B cell (primary cell): ENCODE data around the gene FAAH. TPM values are rescaled to one million over a fixed set of nuclear protein-coding genes. Genes with fewer than 3 reads are reported as not detected.

ENCODE experiments used
- ATAC-seq: fragments of 200-7000 bp; cut with Tn5 transposase; one replicate; pipeline ENCODE4 v1.10.0; 2021; ENCODE audit warnings: low read depth, mild to moderate bottlenecking, moderate number of reproducible peaks, moderate library complexity
- CTCF ChIA-PET: fragments of 350-600 bp; sonication (Branson Sonifier 250); formaldehyde crosslinking; loops from one replicate; lab custom pipeline; 2021; ENCODE audit warnings: antibody characterized with exemption, inconsistent platforms; lab: Charles Lee
- POLR2A ChIA-PET: fragments of 350-600 bp; sonication (Branson Sonifier 250); formaldehyde crosslinking; loops from one replicate; lab custom pipeline; 2021; ENCODE audit warnings: antibody characterized with exemption; lab: Charles Lee
- DNase-seq: peaks from one replicate; pipeline ENCODE4 v3.0.0; 2013
- H2AFZ ChIP-seq: 2 replicates; pipeline ENCODE4 v1.6.1; 2012; ENCODE audit warnings: mild to moderate bottlenecking, low read depth, low read length; ENCODE audit not compliant: insufficient read depth, poor library complexity, severe bottlenecking
- H3K27ac ChIP-seq, 2 donors: 1 replicate in 1 of 2; 2 replicates in 1 of 2; pipeline ENCODE4 v1.5.1; 2012 to 2013; ENCODE audit warnings: low read length in 2 of 2, mild to moderate bottlenecking in 2 of 2, moderate library complexity in 1 of 2
- H3K27me3 ChIP-seq, 4 experiments: fragments of 200-600 bp in 1 of 4; sonication (generic) in 1 of 4; replicated peaks in 1 of 4; 1 replicate in 2 of 4; 2 replicates in 2 of 4; pipeline versions ENCODE4 v1.6.1 to v1.7.0; 2013 to 2016; ENCODE audit warnings: low read length in 3 of 4, mild to moderate bottlenecking in 2 of 4, mixed read lengths in 1 of 4, moderate library complexity in 1 of 4; ENCODE audit not compliant: insufficient read depth in 4 of 4, control insufficient read depth in 3 of 4; ENCODE audit errors: control extremely low read depth in 1 of 4
- H3K36me3 ChIP-seq, 2 experiments: replicated peaks in 1 of 2; 1 replicate in 1 of 2; 2 replicates in 1 of 2; pipeline versions ENCODE4 v1.6.1 to v1.7.1; 2013; ENCODE audit warnings: low read length in 1 of 2; ENCODE audit not compliant: insufficient read depth in 2 of 2, control insufficient read depth in 1 of 2; ENCODE audit errors: control extremely low read depth in 1 of 2, extremely low read depth in 1 of 2
- H3K4me1 ChIP-seq, 2 donors: fragments of 200-600 bp in 1 of 2; sonication (generic) in 1 of 2; 1 replicate in 1 of 2; 2 replicates in 1 of 2; pipeline versions ENCODE4 v1.5.1 to v1.6.1; 2013 to 2017; ENCODE audit warnings: low read length in 2 of 2; ENCODE audit not compliant: control insufficient read depth in 2 of 2, insufficient read depth in 2 of 2
- H3K4me2 ChIP-seq: replicated peaks from 2 replicates; pipeline ENCODE3; 2012; ENCODE audit warnings: mild to moderate bottlenecking, low read depth, low read length; ENCODE audit not compliant: poor library complexity, severe bottlenecking
- H3K4me3 ChIP-seq, 5 experiments: fragments of 200-600 bp in 1 of 5; sonication (generic) in 1 of 5; 1 replicate in 3 of 5; 2 replicates in 2 of 5; pipeline versions ENCODE4 v1.5.1 to v1.7.0; 2011 to 2016; ENCODE audit warnings: low read length in 4 of 5, mild to moderate bottlenecking in 4 of 5, low read depth in 2 of 5, control low read depth in 1 of 5, moderate library complexity in 1 of 5; ENCODE audit not compliant: insufficient read depth in 1 of 5; ENCODE audit errors: control extremely low read depth in 1 of 5, extremely low read depth in 1 of 5
- H3K79me2 ChIP-seq: fragments of 200-600 bp; sonication (generic); one replicate; pipeline ENCODE4 v1.6.0; 2016; ENCODE audit warnings: low read length; ENCODE audit not compliant: control insufficient read depth, insufficient read depth
- H3K9ac ChIP-seq: fragments of 200-600 bp; sonication (generic); 2 replicates; pipeline ENCODE4 v1.6.1; 2017; ENCODE audit warnings: mild to moderate bottlenecking, low read length, moderate library complexity
- H3K9me3 ChIP-seq, 3 donors: one replicate each; pipeline versions ENCODE4 v1.6.1 to v1.7.1; 2013; ENCODE audit warnings: low read length in 2 of 3; ENCODE audit not compliant: control insufficient read depth in 2 of 3, insufficient read depth in 1 of 3; ENCODE audit errors: control extremely low read depth in 1 of 3
- H4K20me1 ChIP-seq: 2 replicates; pipeline ENCODE4 v1.6.0; 2012; ENCODE audit warnings: mild to moderate bottlenecking, low read length; ENCODE audit not compliant: insufficient read depth, control insufficient read depth, poor library complexity, severe bottlenecking
- H3K27ac Mint-ChIP-seq: one replicate; pipeline ENCODE4 v1.8.0; 2021; ENCODE audit warnings: mixed read lengths
- H3K27me3 Mint-ChIP-seq: one replicate; pipeline ENCODE4 v1.8.0; 2021; ENCODE audit warnings: mixed read lengths
- H3K4me1 Mint-ChIP-seq: one replicate; pipeline ENCODE4 v1.8.0; 2021; ENCODE audit warnings: mixed read lengths
- H3K4me3 Mint-ChIP-seq: one replicate; pipeline ENCODE4 v1.8.0; 2021; ENCODE audit warnings: mixed read lengths
- H3K9me3 Mint-ChIP-seq: one replicate; pipeline ENCODE4 v1.8.0; 2022; ENCODE audit warnings: mixed read lengths; ENCODE audit not compliant: insufficient read depth
- EZH2 ChIP-seq: IDR thresholded peaks from 2 replicates; pipeline ENCODE4 v1.6.1; 2012; ENCODE audit warnings: borderline replicate concordance, low read depth, mild to moderate bottlenecking, moderate library complexity, low read length; ENCODE audit not compliant: insufficient read depth, poor library complexity, severe bottlenecking
- WGBS: methylation state at CpG from one replicate; pipeline ENCODE4 v1.1.5; 2013; ENCODE audit warnings: missing lambda C conversion rate; ENCODE audit not compliant: insufficient coverage; 5-methylcytosine and 5-hydroxymethylcytosine counted together
- intact Hi-C: fragments of 100-400 bp; cut with micrococcal nuclease; formaldehyde crosslinking; loops from one replicate; pipeline ENCODE4 v1.10.0; 2022
- polyA plus RNA-seq: library from polyadenylated mRNA; depleted of rRNA; stranded (reverse); fragments of >200 nt; gene quantifications from 2 replicates; pipeline ENCODE4 v1.2.3, GENCODE V29; 2012
- total RNA-seq, 2 donors: library from RNA; stranded (reverse); fragments of 120-200 nt in 1 of 2; gene quantifications; 1 replicate in 1 of 2; 2 replicates in 1 of 2; pipeline versions ENCODE4 v1.2.3 to v1.2.4, GENCODE V29; 2013 to 2022
- TF ChIP-seq, protein P1 (sequence below): fragments of 200-600 bp; IDR thresholded peaks from one replicate; pipeline ENCODE4 v1.8.0; 2022; ENCODE audit warnings: antibody characterized with exemption, mild to moderate bottlenecking

Gene FAAH
- total and polyA plus RNA-seq, 2 donors (not counting 1 experiment from before 2014, with no cell fraction given) = 5.6 to 9.6 TPM

DNA sequence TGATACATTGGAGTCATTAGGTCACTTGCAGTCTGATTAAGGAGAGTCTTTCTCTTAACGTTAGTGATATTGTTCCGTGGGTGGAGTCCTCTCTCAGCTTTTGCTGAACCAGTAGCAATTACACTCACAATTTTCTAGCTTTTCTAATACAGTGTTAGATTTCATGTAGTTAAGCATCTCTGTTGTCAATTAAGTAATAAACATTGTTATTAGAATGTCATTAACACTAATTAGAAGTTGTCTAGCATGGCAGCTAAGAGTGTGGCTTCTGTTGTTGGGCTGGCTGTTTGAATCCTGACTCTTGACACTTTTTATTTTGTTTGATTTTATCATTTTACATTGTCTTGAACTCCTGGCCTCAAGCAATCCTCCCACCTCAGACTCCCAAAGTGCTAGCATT, 33.4 kb downstream of the FAAH start:
- H3K27ac Mint-ChIP-seq = no peak overlapping the region
- H3K4me1 Mint-ChIP-seq = no peaks in the 10 kb centered on the region
- H3K9ac ChIP-seq = no peak overlapping the region
- no CpG with 5 or more reads among the region's 2 CpGs for WGBS
- ATAC-seq (no peak), DNase-seq (no peak)
- no peaks in the 10 kb centered on the region for H3K4me1 ChIP-seq
- CTCF ChIA-PET = interaction anchor here (0.6 kb wide), 1 partner anchor 21 kb away, joined by 3 read pairs; no protein-coding TSS in a partner anchor
- POLR2A ChIA-PET = no interaction called here
- H3K27me3 ChIP-seq = peaks cover 0 to 4% (median 0%) of the 10 kb centered on the region in 4 experiments
- H3K9me3 ChIP-seq = no peaks in the 10 kb centered on the region
- H3K9me3 Mint-ChIP-seq = no peaks in the 10 kb centered on the region
- peaks cover 26% of the 10 kb centered on the region for H3K27me3 Mint-ChIP-seq
- intact Hi-C loops = no loop called here
- H3K79me2 ChIP-seq = no peaks in the 10 kb centered on the region
- no peak overlapping the region for H3K4me3 Mint-ChIP-seq
- H2AFZ ChIP-seq = no peak overlapping the region
- no peak overlapping the region for H3K4me3 ChIP-seq
- H3K36me3 ChIP-seq = no peaks in the 10 kb centered on the region
- no peak overlapping the region for H3K27ac ChIP-seq
- TF ChIP-seq, protein P1, sequence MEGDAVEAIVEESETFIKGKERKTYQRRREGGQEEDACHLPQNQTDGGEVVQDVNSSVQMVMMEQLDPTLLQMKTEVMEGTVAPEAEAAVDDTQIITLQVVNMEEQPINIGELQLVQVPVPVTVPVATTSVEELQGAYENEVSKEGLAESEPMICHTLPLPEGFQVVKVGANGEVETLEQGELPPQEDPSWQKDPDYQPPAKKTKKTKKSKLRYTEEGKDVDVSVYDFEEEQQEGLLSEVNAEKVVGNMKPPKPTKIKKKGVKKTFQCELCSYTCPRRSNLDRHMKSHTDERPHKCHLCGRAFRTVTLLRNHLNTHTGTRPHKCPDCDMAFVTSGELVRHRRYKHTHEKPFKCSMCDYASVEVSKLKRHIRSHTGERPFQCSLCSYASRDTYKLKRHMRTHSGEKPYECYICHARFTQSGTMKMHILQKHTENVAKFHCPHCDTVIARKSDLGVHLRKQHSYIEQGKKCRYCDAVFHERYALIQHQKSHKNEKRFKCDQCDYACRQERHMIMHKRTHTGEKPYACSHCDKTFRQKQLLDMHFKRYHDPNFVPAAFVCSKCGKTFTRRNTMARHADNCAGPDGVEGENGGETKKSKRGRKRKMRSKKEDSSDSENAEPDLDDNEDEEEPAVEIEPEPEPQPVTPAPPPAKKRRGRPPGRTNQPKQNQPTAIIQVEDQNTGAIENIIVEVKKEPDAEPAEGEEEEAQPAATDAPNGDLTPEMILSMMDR = no peak
- TF ChIP-seq EZH2 = no peak
- no peak overlapping the region for H3K4me2 ChIP-seq
- H4K20me1 ChIP-seq = no peaks in the 10 kb centered on the region

DNA sequence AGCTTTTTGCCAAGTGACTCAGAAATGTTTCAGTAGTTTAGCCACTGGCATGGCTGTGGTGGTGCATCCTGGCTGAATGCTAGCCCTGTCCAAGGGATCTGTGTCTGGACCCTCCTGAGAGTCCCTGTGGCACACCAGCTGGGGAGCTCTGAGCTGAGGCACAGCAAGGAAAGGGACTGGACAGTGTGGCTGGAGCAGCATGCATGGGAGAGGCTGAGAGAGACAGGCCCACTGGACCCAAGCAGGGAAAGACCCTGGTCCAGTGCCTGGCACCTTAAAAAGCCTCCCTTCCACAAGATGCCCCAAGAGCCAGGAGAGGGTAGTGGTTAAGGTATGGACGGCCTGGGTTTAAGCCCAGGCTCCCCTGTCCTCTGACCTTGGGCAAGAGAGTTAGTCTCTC, 35.3 kb downstream of the FAAH start:
- ChIA-PET CTCF (no interaction called here), POLR2A (no interaction called here)
- no peaks in the 10 kb centered on the region for H3K4me1 Mint-ChIP-seq
- DNase-seq (no peak), ATAC-seq (no peak)
- no peak overlapping the region for H3K27ac ChIP-seq
- H2AFZ ChIP-seq = no peak overlapping the region
- peaks cover 25% of the 10 kb centered on the region for H3K27me3 Mint-ChIP-seq
- no peak overlapping the region for H3K9ac ChIP-seq
- H3K36me3 ChIP-seq = no peaks in the 10 kb centered on the region
- H4K20me1 ChIP-seq = no peaks in the 10 kb centered on the region
- H3K4me3 Mint-ChIP-seq = no peak overlapping the region
- H3K9me3 ChIP-seq = no peaks in the 10 kb centered on the region
- H3K27me3 ChIP-seq = peaks cover 0 to 4% (median 0%) of the 10 kb centered on the region in 4 experiments
- H3K9me3 Mint-ChIP-seq = no peaks in the 10 kb centered on the region
- H3K4me1 ChIP-seq = no peaks in the 10 kb centered on the region
- WGBS = 100% methylated on average over 1 of the region's 1 CpG
- H3K4me2 ChIP-seq = no peak overlapping the region
- intact Hi-C loops = no loop called here
- H3K79me2 ChIP-seq = no peaks in the 10 kb centered on the region
- no peak overlapping the region for H3K4me3 ChIP-seq
- TF ChIP-seq, protein P1 = no peak
- TF ChIP-seq EZH2 = no peak
- no peak overlapping the region for H3K27ac Mint-ChIP-seq
